Stimulated activated CD8-positive, alpha-beta memory T cell treated with anti-CD3 and anti-CD28 coated beads, Interleukin-4, amount 100 ng/mL, for 24 hours (primary cell): ENCODE measurements around the gene KCTD3.

Experiments used
- DNase-seq: peaks from one replicate; pipeline ENCODE4 v3.0.0-alpha.2; 2020; ENCODE audit warnings: low read depth

Gene KCTD3

GRCh38 chr1:215606564-215607168 lies 39.6 kb downstream of the KCTD3 start:
- no peak for DNase-seq

DNA sequence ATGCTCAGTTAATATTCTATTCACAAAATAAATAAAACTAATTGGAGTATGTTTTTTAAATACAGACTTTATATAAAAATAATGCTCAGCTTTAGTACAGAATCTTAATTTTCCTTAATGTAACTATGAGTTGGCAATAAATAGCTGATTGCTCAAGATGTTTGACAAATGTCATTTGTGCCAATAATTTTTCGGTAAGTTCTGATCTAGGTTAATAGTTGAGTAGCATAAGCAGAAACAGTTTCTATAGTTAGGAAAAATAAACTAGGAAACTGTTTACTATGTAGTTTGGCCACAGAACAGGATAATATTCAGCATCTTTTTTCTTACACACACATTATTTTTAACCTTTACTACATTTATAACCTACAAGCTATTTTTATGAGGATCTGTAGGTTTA lies 40.3 kb downstream of the KCTD3 start:
- no peak for DNase-seq

- DNase-seq: no peak
Measured at GRCh38 chr1:215608646-215609045, 41.5 kb downstream of the KCTD3 start.

DNA sequence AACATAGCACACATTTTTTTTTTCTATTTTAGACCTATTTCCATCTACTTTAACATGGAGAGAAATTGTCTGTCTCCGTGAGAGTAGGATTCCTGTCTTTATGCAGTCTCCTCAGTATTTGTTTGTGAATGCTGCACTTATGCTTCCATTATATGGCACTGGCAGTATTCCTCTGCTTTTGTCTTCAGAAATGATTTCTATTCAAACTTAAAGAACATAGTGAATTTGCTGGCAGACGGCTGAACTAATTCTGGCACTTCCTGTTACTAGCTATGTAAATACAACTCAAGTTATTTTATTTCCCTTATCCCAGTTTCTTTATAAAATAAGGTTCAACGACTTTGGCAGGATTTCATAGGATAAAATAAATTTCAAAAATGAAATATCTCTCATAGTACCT lies 45.3 kb downstream of the KCTD3 start:
- DNase-seq: no peak

- no peak for DNase-seq
Measured at GRCh38 chr1:215617979-215618378, 50.9 kb downstream of the KCTD3 start.

GRCh38 chr1:215623162-215623561 lies 56.1 kb downstream of the KCTD3 start:
- DNase-seq: no peak

DNA sequence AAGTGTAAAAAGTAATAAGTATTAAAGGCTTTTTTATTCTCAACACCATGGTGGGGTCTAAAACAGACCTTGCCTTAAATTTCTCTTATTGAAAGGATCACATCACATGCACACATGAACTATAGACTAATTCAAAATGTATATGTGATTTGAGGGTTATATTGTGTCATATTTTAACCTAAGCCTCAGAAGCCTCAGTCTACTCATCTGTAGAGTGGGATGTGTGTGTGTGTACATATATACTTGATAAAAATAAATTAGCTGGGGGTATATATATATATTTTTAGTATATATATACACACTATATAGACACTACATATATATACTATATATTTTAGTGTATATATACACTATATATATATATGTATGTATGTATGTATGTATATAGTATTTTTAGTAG lies 58.8 kb downstream of the KCTD3 start:
- DNase-seq: no peak

DNA sequence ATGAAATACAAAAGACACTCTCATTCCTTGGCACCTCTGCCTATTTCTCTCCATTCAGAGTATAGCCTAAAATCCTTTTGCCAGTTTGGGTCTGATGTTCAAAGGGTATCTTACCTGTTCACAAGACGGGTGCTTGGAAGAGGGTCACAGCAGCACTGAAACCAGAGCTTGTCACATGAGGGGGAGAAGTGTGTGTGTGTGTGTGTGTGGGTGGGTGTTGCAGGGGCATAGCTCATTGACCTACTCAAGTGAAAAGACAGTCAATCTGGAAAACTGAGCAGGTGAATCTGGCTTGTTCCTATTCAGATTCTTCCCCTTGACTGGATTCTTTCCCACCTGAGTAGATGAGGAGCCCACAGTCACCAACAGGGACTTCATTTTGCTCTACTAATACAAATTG lies 63.9 kb downstream of the KCTD3 start:
- no peak for DNase-seq

- no peak for DNase-seq
Measured at GRCh38 chr1:215631489-215631888, 64.4 kb downstream of the KCTD3 start.

DNA sequence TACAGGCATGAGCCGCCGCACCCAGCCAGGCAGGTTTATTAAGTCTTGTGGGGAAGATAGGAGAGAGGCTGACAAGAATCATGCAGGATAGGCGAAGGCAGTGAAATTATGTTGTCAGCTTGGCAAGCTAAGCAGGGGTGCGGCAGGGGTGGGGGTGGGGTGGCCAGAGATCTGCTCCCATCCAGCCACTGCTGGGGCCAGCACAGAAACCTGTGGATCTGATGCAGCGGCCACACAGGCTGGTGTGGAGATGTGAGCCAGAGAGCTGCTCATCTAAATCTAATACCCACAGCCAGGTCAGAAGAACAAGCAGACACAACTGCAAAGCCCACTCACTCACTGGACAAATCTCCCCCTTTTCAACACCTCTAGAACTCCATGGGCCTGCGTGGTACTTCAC lies 68.7 kb downstream of the KCTD3 start:
- DNase-seq: no peak

DNA sequence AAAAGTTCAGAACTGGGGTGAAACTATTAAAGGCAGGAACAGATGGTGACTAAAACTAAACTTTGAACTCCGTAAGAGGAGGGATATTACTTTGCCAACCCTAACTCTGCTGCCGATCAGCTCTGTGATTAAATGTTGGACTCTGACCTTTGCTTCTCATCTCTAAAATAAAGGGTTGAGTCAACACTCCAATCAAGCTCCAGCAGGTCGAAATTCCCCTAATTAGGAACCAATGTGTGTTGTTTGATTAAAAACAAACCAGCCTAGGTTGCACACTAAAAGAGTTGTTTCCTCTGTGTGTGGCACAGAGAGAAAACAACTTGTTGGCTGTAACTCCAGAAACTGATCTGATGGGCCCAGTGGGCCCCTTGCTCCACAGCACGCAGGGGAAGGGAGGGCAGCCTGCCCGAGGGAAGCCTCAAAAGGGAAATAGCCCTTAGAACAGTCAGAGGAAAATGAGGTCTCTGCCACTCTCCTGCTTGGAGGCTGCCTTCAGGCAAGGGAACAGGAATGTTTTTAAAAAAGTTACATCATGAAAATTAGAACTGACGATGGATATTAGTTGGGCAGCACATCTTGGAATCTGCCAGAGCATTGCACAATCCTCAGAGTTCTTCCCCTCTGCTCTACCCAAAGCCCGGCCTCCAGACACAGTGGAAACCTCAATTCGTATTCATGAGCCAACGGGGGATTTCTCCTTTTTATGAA lies 69.3 kb downstream of the KCTD3 start:
- DNase-seq: no peak

GRCh38 chr1:215637041-215637573 lies 70.0 kb downstream of the KCTD3 start:
- no peak for DNase-seq

DNA sequence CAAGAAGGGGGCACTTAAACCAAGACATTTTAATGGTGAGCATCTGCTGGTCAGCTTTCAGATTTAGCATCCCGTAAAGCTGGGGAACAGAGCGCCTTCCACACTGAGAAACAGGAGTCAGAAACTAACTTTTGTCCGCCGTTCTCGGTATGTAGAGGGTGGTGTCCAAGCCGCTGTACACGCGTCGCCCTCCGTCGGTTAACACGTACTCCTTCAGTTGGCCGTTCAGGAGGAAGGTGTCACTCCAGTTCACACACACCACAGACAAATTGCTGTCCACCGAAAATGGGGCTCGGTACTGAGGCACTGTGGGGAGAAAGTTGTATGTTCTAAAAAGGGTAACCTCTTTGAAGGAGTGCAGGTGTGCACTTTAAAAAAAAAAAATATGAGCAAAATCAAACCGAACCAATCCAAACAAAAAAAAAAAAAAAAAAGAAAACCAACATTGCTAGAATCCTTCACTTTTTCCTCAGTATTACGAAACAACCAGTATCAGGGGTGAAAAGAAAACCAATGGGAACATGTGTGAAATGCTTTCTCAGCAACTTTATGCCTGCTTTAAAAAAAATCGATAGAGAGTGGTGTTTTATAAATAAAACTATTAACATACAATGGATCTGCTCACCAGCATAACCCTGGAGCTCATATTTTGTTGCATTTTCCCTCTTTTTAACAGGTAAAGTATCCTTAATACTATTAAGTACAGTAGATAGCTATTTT lies 73.5 kb downstream of the KCTD3 start:
- no peak for DNase-seq

DNA sequence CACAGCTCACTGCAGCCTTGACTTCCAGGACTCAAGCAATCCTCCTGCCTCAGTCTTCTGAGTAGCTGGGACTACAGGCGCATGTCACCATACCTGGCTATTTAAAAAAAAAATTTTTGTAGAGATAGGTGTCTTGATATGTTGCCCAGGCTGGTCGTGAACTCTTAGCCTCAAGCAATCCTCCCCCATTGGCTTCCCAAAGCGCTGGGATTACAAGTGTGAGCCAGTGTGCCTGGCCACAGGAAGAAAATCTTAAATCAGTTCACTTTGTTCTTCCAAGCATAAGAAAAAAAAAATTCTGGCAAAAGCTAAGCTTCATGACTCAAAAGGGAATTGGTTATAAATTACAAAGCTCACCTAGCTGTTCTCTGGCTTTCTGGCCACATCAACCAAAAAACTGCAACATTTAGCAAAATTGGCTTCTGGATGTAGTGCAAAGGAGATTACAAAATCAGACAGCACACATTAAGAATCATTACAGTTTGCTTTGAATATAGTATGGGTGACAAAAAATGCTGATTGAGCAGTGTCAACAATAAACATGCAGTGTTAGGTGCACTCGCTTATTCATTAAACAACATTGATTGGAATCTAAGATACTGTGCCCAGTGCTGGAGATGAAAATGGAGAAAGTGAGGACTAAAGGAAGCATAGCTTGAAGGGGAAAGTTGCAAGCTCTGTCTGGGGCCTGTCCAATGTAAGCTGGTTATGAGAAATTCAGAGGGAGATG lies 76.7 kb downstream of the KCTD3 start:
- no peak for DNase-seq

DNA sequence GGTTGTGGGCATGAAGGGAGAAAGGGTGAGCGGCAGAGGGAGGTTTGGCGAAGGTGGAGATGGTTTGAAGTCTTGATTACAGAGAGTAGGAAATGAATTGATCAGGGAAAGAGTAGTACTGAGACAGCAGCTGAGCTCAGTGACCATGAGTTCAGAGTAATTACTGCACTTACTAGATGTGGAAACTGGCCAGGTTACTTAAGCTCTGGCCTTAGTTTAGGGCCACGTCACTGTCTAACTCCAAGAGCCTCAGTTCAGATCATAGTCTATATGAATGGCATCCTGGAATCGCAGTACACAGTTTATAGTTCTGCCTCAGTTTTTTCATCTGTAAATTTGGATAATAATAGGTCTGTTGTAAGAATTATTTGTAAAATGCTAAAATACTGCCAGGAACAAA lies 78.1 kb downstream of the KCTD3 start:
- no peak for DNase-seq

- no peak for DNase-seq
Measured at GRCh38 chr1:215645861-215646260, 78.8 kb downstream of the KCTD3 start.

DNA sequence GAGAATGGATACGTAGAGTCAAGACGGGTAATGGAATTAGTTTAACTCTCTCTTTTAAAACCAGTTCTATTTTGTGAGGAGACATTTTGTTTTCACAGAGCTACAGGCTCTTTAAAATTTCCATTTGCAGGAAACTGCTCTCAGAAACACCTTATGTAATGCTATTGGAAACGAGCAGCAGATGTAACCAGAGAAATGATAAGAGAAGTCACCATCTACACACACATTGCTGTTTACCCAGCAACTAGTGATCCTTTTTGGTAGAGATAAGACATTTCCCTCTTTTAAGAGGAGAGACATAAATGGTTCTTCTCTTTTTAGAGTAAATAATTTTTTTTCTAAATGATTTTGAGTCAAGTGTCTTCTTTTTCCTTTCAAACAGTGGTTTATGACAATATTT lies 80.6 kb downstream of the KCTD3 start:
- DNase-seq: no peak

- no peak for DNase-seq
Measured at GRCh38 chr1:215648957-215649356, 81.9 kb downstream of the KCTD3 start.

DNA sequence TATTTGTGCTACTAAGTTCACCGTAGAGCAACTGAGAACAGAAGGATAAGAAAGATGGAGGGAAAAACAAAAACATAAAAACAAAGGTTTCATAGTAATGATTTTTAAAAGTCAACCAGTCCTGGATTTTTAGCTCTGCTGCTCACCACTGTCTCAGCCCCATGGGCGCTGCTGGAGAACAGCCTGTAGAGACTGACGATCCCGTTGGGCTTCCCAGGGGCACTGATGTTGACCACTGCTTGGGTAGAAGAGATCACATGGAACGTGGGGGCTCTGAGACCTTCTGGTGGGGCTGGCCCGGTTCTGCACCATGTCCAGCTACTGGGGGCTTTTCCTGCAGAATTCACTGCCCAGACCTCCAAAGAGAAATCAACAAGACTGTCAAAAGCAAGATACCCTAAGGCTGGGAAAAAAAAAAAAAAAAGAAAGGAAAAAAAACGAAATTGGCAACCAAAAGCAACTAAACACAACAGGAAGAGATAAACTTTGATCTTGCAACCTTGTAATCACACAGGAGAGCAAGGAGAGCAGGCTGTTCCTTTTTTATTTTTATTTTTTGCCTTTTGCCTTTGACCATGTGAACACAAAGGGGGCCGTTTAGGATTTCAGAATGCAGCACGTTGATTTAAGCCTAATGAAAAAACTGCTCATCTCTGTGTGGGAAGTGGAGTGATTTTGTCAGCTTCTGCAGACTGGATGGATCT lies 83.5 kb downstream of the KCTD3 start:
- no peak for DNase-seq

- no peak for DNase-seq
Measured at GRCh38 chr1:215651867-215652266, 84.8 kb downstream of the KCTD3 start.

DNA sequence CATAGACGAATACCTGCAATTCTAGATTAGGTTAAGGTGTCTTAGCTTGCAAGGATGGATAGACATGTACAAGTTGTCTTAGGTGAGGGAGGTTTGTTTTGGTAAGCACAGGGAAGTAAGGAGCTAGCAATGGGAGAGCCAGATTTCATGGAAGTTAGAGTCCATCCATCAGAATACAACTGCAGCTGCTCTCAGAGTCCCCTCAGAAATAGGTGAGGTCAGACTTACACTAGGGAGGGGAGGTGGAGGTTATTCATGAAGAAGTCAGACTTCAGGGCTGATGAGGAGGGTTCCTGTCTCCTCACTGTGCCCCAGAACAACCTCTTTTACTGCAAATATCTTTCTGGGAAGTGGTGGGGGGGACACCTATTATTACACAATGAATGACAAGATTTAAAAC lies 85.3 kb downstream of the KCTD3 start:
- no peak for DNase-seq

GRCh38 chr1:215657047-215657446 lies 89.9 kb downstream of the KCTD3 start:
- no peak for DNase-seq
